Panc1 (cell line): Measurements from ENCODE around the gene FYN. TPM values are rescaled to one million over a fixed set of nuclear protein-coding genes. Genes with fewer than 3 reads are reported as not detected.

Experiments used
- ATAC-seq: fragments of 200-7000 bp; cut with Tn5 transposase; 2 replicates; pipeline ENCODE4 v1.9.1; 2020; ENCODE audit warnings: mild to moderate bottlenecking, moderate library complexity
- BruUV-seq: library from RNA; stranded (reverse); fragments of 400-500 nt; replicated peaks from 2 replicates; lab custom pipeline; 2021; lab: Mats Ljungman, UMichigan
- CTCF ChIA-PET: fragments of 300-600 bp; sonication (Branson Sonifier 250); formaldehyde crosslinking; loops from one replicate; lab custom pipeline; 2022; ENCODE audit warnings: antibody characterized with exemption; lab: Charles Lee
- POLR2A ChIA-PET: fragments of 300-600 bp; sonication (Branson Sonifier 250); formaldehyde crosslinking; loops from one replicate; lab custom pipeline; 2022; ENCODE audit warnings: antibody characterized with exemption; lab: Charles Lee
- DNase-seq: peaks from one replicate; pipeline ENCODE4 v3.0.0-alpha.2; 2010; ENCODE audit warnings: low read depth, low spot score
- H3K27ac ChIP-seq: 2 replicates; pipeline ENCODE4 v1.5.1; 2011; ENCODE audit warnings: mild to moderate bottlenecking, low read length, inconsistent platforms
- H3K27me3 ChIP-seq: fragments of 200-500 bp; sonication (Bioruptor generic); 2 replicates; pipeline ENCODE4 v1.6.0; 2014; ENCODE audit warnings: low read length, inconsistent platforms; ENCODE audit not compliant: control insufficient read depth, insufficient read depth
- H3K36me3 ChIP-seq: fragments of 200-500 bp; sonication (Bioruptor generic); 2 replicates; pipeline ENCODE4 v1.5.1; 2014; ENCODE audit warnings: inconsistent platforms, mild to moderate bottlenecking, low read length, moderate library complexity; ENCODE audit not compliant: control insufficient read depth, insufficient read depth
- H3K4me1 ChIP-seq: 2 replicates; pipeline ENCODE4 v1.5.1; 2011; ENCODE audit warnings: inconsistent platforms, mild to moderate bottlenecking, low read length, moderate library complexity; ENCODE audit not compliant: control insufficient read depth, insufficient read depth
- H3K4me3 ChIP-seq, 2 experiments: 2 replicates each; pipeline ENCODE4 v1.5.1; 2011 to 2012; ENCODE audit warnings: low read depth in 2 of 2, low read length in 2 of 2, mild to moderate bottlenecking in 2 of 2, inconsistent platforms in 1 of 2, moderate library complexity in 1 of 2
- H3K9me3 ChIP-seq: fragments of 200-500 bp; sonication (Bioruptor generic); 2 replicates; pipeline ENCODE4 v1.5.1; 2014; ENCODE audit warnings: low read depth, mild to moderate bottlenecking, inconsistent platforms, low read length, moderate library complexity; ENCODE audit not compliant: control insufficient read depth, insufficient read depth
- POLR2AphosphoS5 ChIP-seq: IDR thresholded peaks from 2 replicates; pipeline ENCODE4 v1.6.1; 2012; ENCODE audit warnings: mild to moderate bottlenecking, low read depth, low read length, moderate library complexity
- SIN3A ChIP-seq: IDR thresholded peaks from 2 replicates; pipeline ENCODE4 v1.6.1; 2012; ENCODE audit warnings: low read depth, mild to moderate bottlenecking, low read length, moderate library complexity, borderline replicate concordance; ENCODE audit not compliant: insufficient read depth
- TCF7L2 ChIP-seq: IDR thresholded peaks from 2 replicates; pipeline ENCODE4 v1.6.1; 2011; ENCODE audit warnings: mild to moderate bottlenecking, low read depth, low read length, inconsistent platforms
- in situ Hi-C: cut with HindIII; loops from 2 replicates; pipeline ENCODE4 v1.10.0; 2016; ENCODE audit warnings: low sequenced_read_pairs, low pct_unique_long_range_greater_than_20kb
- intact Hi-C: fragments of 100-400 bp; cut with micrococcal nuclease; formaldehyde crosslinking; loops from one replicate; pipeline ENCODE4 v1.10.0; 2022; ENCODE audit not compliant: unreplicated experiment
- total RNA-seq: library from RNA; stranded (reverse); gene quantifications from one replicate; pipeline ENCODE4 v1.2.1, GENCODE V29; 2021; ENCODE audit not compliant: unreplicated experiment
- TF ChIP-seq, protein P1 (sequence below): fragments of 450-650 bp; IDR thresholded peaks from 2 replicates; pipeline ENCODE4 v1.5.1; 2017; ENCODE audit warnings: mild to moderate bottlenecking
- TF ChIP-seq, protein P2 (sequence below), 2 experiments: IDR thresholded peaks; 2 replicates each; pipeline ENCODE4 v1.6.1; 2011 to 2012; ENCODE audit warnings: low read depth in 2 of 2, control low read depth in 1 of 2, low read length in 1 of 2, mild to moderate bottlenecking in 1 of 2, moderate library complexity in 1 of 2; ENCODE audit not compliant: insufficient read depth in 1 of 2

The FYN gene
- total RNA-seq, 1 experiment from 2014 or later, result 4.2 TPM

GRCh38 chr6:111631903-111632460, 241.3 kb downstream of the FYN start:
- ATAC-seq (0 out of 2 replicates have a peak, but pooled peaks have one; percentile 36), DNase-seq (no peak)
- peak overlapping the region; percentile 13; the same call in 1 of the 2 replicates for H3K27ac ChIP-seq
- H3K36me3 ChIP-seq, result no peaks in the 10 kb centered on the region
- H3K4me3 ChIP-seq, result no peak overlapping the region
- ChIA-PET CTCF (no interaction called here), POLR2A (interaction anchor here (0.5 kb wide), 1 partner anchor 409 kb away, joined by 5 read pairs; no protein-coding TSS in a partner anchor)
- TF ChIP-seq, protein P1, sequence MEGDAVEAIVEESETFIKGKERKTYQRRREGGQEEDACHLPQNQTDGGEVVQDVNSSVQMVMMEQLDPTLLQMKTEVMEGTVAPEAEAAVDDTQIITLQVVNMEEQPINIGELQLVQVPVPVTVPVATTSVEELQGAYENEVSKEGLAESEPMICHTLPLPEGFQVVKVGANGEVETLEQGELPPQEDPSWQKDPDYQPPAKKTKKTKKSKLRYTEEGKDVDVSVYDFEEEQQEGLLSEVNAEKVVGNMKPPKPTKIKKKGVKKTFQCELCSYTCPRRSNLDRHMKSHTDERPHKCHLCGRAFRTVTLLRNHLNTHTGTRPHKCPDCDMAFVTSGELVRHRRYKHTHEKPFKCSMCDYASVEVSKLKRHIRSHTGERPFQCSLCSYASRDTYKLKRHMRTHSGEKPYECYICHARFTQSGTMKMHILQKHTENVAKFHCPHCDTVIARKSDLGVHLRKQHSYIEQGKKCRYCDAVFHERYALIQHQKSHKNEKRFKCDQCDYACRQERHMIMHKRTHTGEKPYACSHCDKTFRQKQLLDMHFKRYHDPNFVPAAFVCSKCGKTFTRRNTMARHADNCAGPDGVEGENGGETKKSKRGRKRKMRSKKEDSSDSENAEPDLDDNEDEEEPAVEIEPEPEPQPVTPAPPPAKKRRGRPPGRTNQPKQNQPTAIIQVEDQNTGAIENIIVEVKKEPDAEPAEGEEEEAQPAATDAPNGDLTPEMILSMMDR, result no peak
- no peak for TF ChIP-seq POLR2AphosphoS5
- TF ChIP-seq, protein P2, sequence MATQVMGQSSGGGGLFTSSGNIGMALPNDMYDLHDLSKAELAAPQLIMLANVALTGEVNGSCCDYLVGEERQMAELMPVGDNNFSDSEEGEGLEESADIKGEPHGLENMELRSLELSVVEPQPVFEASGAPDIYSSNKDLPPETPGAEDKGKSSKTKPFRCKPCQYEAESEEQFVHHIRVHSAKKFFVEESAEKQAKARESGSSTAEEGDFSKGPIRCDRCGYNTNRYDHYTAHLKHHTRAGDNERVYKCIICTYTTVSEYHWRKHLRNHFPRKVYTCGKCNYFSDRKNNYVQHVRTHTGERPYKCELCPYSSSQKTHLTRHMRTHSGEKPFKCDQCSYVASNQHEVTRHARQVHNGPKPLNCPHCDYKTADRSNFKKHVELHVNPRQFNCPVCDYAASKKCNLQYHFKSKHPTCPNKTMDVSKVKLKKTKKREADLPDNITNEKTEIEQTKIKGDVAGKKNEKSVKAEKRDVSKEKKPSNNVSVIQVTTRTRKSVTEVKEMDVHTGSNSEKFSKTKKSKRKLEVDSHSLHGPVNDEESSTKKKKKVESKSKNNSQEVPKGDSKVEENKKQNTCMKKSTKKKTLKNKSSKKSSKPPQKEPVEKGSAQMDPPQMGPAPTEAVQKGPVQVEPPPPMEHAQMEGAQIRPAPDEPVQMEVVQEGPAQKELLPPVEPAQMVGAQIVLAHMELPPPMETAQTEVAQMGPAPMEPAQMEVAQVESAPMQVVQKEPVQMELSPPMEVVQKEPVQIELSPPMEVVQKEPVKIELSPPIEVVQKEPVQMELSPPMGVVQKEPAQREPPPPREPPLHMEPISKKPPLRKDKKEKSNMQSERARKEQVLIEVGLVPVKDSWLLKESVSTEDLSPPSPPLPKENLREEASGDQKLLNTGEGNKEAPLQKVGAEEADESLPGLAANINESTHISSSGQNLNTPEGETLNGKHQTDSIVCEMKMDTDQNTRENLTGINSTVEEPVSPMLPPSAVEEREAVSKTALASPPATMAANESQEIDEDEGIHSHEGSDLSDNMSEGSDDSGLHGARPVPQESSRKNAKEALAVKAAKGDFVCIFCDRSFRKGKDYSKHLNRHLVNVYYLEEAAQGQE (IDR thresholded peaks at IDR 0.05; ENCODE audit: insufficient read depth in 1 of 2, low read depth in 2 of 2, low read length in 1 of 2), result no peak
- no peak for TF ChIP-seq SIN3A
- TF ChIP-seq TCF7L2, result no peak
- peaks cover 3% of the 10 kb centered on the region; the same call in 1 of the 2 replicates for H3K4me1 ChIP-seq
- no peaks in the 10 kb centered on the region for H3K27me3 ChIP-seq
- intact Hi-C loops, result no loop called here
- H3K9me3 ChIP-seq, result 0 out of 2 replicates have a peak, but pooled peaks cover 4% of the 10 kb centered on the region
- BruUV-seq, result no TSS peak
- in situ Hi-C loops, result no loop called here

DNA sequence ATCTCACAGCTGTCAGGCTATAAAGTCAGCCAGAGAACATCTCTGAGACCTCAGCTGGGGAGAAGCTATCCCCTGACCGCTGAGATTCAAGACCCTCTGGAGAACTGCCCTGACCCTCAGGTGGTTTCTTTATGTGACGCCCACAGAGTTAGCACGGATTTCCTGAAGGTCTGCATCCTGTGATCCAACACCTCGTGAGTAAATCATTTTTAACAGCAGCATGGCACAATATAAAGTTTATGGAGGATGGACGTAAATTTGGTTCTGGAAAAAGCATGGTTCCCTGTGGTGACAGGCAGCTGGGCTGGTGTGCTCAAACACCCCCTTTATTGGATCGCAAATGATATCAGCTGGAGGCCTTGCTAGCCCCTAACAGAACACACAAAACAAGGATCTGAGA, 242.2 kb downstream of the FYN start:
- BruUV-seq, result no TSS peak
- Histone ChIP-seq H3K27ac (no peak overlapping the region), H3K27me3 (no peaks in the 10 kb centered on the region), H3K4me1 (peaks cover 6% of the 10 kb centered on the region; the same call in 1 of the 2 replicates), H3K9me3 (0 out of 2 replicates have a peak, but pooled peaks cover 4% of the 10 kb centered on the region), H3K36me3 (no peaks in the 10 kb centered on the region), H3K4me3 (no peak overlapping the region)
- TF ChIP-seq TCF7L2, result no peak
- TF ChIP-seq, protein P2 (IDR thresholded peaks at IDR 0.05; ENCODE audit: insufficient read depth in 1 of 2, low read depth in 2 of 2, low read length in 1 of 2), result no peak
- TF ChIP-seq SIN3A, result no peak
- TF ChIP-seq POLR2AphosphoS5, result no peak
- TF ChIP-seq, protein P1, result no peak
- ATAC-seq, result no peak
- ChIA-PET POLR2A (no interaction called here), CTCF (interaction anchor here (0.9 kb wide), 1 partner anchor 372 kb away, joined by 3 read pairs; a partner anchor contains a TSS)
- in situ Hi-C loops (no loop called here), intact Hi-C loops (no loop called here)
- no peak for DNase-seq
